NCI-H128 (cell line): ENCODE measurements around the gene NEDD8.
A peak's percentile ranks its signal among the peaks of the same experiment; 100 is the strongest.

Source experiments
- DNase-seq: peaks from one replicate; lab custom pipeline; 2025; ENCODE audit not compliant: unreplicated experiment; lab: John Stamatoyannopoulos, UW

The NEDD8 gene

DNA sequence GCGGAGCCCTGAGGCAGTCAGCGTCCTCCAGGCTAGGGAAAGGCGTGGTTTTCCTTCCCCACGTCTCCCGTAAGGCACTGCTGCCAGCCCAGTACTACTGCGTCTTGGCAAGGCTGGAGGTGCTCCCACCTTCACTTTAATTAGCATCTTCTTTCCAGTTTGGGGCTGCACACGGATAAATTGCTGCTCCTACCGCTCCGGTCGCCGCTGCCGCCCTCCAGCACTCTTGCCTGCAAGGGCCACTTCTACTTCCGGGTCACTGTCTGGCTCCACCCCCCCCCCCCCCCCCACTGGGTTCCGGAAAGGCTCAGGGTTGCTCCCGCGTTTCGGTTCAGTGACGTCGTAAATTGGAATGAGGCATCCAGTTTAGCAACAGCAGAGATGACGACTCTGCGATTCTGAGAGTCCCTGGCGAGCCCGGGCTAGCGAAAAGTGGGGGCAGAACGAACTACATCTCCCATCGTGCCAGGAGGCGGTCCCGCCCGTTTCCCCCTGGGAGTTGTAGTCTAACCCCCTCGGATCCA lies at the start of gene NEDD8:
Gene NEDD8 (minus strand): TSS at position 247 of the 524 bp plus-strand sequence. CDS start 100 bp downstream, at position 147.
- peak; percentile 83 for DNase-seq

DNA sequence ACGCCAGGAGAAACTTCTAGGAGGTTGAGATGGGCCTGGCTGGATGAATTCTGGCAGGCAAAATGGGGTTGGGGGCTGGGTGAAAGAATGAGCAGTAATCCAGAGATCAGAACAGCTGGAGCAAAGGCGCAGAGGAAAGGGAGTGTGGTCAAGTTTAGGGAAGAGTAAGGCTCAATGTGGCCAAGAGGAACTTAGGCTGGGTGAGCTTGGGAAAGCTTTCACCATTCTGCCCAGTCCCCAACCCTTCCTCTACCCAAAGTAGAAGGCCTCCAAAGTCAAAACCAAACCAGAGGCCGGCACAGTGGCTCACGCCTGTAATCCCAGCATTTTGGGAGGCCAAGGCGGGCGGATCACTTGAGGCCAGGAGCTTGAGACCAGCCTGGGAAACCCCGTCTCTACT lies 49.5 kb upstream of the NEDD8 start:
- no peak for DNase-seq

DNA sequence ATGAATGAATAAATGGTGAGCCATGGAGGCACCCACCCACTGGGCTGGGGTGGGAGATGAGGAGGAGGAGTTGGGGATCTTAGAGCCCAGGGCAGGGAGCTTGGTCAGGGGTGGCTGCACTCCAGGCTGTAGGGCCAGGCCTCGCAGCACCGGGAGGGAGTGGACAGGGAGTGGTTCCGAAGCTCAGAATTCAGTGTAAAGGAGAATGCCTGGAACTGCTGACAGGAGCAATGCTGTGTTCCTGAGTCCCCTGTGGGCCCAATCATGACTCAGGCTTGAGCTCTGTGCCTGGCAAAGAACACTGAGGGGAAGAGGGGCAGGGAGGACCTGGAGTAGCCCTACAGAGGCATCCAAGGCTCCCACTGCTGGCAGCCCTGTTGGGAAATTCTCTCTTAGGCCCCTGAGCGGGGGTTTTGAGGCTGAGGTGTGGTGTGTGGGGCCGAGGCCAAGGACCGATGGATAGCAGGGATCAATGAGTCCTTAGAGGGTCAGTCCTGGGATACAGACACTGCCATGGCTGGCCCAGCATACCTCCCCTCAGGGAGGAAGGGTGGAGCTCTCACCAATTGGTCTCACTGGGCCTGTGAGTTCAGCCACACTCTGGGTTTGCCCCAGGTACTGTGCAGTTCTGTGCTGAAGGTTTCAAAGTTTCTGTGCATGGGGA lies 48.8 kb upstream of the NEDD8 start:
- DNase-seq = no peak

DNA sequence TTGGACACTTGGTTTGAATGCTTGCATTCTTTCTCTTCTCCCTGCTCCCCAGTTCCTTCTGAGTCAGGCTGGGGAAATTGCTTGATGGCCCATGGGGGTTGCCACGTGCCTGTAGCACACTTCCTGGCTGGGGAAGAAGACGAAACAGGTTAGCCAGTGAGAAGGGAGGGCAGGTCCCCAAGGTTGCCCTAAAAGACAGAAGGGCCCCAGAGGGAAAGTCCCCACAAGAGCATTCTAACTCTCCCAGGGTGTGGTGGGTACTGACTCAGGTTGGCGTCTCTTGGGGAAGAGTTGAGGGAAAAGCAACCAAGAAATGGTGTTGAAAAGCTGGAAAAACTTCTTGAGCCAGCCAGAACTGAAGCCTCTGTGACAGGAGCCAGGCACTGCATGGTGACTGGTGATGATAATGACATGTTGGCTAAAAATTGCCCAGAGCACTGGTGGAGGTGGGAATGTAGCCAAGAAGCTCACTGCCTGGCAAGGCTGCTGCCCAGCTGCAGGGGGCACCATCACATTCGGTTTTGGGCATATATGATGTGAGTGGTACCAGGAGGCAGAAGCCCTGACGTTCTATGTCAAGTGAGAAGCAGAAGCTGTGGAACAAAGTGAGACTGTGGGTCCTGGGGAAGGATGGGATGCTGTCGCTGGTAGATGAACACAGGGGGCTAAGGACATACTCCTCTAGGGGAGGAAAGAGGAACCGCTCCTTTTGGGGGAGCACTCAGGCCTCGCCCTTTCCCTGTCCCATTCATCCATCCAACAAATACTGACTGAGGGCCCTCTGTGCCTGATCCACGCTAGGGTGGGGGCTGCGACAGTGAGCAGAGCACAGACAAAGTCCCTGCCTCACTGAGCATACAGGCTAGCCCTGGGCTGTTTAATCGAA lies 47.4 kb upstream of the NEDD8 start:
- no peak for DNase-seq

DNA sequence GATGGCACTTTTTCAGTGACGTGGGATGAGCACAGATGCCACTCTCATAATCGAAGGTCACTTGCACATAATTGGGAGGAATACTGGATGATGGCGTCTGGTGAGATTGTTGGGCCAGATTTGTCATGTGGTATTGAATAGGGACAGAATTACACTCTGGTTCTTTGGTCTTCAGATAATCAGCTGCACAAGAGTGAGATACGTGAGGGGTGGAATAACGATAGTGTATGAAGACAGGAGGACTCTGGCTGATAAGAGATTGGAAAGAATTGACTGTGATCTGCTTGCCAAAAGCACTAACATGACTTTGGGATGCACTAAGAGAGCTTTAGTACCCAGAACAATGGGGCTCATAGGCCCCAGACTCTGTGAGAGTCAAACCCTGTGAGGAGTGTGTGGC lies 46.3 kb upstream of the NEDD8 start:
- DNase-seq = no peak

DNA sequence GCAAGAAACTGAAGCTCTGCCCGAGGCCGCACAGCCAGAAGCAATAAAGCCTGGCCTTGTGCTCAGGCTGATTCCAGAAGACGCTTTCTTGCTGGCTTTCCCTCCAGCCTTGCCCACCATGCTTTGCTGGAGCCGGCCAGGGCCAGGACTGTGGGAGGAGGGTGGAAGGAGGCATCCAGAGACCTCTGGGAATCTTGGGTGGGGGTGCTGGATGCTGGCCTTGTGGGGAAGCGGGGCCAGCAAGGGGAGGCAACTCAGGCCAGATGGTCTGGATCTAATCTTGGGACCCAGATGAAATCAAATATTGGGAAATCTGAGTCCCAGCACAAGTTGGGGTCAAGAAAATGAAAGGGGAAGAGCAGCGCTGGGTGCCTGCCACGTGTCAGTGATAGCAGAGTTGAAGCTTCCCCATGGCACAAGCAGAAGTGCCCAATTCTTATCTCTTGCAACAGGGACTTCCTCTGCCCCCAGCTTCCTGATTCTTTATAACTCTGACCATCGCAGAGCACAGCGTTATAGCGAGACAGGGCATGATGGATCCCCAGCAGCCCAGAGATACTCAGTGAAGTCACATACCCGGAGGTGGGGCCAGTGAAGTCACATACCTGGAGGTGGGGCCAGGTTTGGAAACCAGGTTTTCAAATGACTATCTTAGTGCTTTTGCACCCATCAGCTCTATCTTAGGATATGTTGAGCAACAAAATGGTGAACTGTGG lies 45.6 kb upstream of the NEDD8 start:
- DNase-seq = no peak

DNA sequence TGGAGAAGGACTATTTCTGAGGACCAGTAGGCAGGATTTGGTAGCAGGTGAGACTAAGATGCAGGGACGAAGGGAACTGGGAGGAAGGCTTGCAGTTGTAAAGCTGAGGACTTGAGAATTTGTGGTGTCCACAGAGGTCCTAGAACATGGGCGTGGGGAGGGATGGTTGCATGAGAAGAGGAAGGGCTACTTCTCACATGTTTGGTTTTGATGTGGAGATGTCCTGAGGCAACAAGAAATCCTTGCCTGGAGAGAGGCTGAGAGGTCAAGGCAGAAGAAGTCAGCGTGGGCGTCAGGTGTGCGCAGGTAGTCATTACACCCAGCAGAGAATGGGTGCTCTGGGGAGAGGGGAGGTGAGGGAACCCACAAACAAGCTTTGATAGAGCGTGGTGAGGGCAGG lies 44.9 kb upstream of the NEDD8 start:
- no peak for DNase-seq

DNA sequence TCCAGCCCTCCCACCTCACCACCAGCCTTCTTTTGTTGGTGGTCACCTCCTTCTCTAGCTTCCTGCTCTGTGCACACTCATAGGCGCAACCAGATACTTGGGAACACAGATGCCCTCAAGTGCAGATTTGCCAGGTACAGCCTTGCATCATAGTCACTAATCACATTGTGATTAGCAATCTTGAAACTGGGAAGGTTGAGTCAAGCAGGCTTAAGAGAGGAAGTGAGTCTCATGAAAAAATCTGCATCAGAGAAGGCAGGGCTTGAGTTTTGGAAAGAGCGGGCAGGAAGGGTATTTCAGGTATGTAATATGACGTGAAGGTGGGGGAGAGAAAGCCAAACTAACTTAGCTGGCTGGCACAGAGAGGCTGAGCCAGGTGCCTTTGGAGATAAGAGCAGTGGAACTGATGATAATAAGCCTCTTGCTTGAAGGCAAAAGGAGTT lies 42.0 kb upstream of the NEDD8 start:
- DNase-seq = no peak

DNA sequence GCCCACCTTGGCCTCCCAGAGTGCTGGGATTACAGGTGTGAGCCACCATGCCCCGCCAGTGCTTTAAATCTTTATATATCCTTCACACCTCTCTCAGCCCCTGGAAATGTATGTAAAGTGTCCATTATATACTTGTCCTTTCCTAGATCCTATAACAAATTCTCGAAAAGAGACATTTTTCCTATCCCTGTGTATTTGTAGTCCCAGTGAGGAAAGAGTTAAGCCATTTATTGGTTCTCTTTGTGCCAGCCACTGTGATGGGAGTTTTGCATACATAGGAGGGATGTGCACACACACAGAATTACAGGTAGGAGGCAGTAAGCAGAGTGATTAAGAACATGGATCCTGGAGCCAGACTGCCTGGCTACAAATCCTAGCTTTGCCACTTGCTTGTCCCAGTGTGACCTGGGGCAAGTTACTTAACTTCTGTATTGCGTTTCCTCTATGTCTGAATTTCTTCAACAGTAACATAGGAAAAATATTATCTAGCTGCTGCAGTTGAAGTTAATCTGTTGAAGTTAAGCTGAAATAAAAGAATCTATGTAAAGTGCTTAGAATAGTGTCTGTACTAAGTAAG lies 41.3 kb upstream of the NEDD8 start:
- DNase-seq = no peak

DNA sequence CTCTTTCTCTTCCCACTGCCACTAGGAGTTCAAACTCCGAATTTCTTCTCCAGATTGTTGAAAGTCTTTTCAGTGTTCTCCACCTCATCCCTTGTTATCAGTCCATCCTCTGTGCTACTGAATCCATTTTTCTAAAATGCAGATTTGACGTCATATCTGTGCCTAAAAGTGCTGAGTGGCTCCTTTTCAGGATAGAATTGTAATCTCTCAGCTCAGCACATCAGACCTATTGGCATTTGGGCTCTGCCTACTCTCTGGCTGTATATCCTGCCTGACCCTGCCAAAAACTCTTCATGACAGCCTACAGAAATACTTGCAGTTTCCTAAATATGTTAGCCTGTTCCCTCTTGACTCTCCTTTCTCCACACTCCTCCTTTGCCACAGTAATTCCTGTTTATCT lies 40.3 kb upstream of the NEDD8 start:
- DNase-seq = no peak

DNA sequence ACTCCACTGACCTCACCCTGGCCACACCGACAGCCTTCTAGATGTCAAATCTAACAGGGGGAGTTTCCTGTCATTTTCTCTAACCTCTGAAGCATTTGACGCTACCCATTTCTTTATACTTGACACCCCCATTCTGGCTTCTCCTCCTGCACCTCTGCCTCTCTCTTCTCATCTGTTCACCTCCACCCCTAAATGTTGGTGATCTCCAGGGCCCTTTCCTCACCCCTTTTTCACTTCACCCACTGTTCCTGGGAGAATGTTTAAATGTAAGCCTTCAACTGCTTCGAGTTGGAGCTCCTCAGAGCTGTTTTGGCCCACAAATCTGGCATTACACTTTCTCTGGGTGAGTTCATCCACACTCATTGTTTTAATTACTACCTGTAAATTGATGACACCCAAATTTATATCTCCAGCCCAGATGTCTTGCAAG lies 39.7 kb upstream of the NEDD8 start:
- DNase-seq = no peak

DNA sequence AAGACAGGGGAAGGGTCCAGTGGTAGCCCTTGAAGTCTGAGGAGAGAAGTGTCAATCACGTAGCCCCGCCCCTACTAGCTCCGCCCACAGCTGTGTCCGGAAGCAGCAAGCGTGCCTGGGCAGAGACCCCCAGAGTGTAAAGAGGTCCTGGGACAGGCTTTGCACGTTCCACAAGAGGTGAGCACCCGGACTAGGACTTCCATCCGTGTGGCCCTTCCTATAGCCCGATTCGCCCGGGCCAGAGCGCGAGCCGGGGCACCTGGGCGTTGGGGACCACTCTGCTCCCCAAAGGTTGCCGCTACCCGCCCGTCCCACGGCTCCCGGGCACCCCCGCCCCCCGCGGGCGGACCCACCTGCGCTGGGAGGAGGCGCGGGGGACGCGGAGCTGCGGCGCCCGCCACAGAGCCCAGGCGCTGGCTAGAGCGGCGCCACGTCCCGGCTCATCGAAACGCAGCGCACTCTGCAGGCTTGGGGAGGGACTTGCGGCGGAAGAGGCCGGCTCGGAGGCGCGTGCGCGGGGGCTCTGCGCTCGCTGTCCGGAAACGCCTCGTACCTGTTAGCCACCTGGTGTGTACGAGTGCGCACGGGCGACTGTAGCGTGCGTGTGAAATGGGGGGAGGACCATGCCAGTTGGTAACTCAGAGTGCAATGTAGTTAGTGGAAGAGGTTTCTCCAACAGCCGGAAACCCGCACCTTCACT lies 39.1 kb upstream of the NEDD8 start, which contains the start of gene RABGGTA:
Gene RABGGTA (minus strand): TSS at position 464 of the 700 bp plus-strand sequence. CDS start 482 bp downstream, outside the sequence.
- peak; percentile 92 for DNase-seq

DNA sequence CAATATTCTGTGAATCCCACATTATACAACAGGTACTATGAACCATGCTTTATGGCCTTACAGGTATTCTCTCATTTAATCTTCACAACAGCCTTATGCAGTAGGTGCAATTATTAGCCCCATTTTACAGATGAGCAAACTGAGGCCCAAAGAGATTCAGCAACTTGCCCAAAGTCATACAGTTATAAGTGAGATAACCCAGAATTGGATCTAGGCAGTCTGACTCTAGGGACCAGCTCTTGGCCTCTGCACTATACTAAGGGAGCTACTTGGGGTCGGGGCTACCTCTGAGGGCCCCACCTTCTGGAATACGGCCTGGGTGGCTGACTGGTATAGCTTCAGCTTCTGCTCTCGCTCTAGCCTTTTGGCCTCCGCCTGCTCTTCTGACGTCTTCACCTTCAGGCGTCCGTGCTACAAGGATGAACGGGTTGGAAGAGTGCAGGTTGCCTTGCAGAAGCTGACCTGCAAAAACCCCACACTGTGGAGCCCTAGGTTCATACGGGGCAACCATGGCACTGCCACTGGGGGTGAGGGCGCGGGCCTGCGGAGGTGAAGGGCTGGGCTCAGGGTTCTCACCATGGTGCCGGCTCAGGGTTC lies 38.5 kb upstream of the NEDD8 start:
- DNase-seq = no peak

DNA sequence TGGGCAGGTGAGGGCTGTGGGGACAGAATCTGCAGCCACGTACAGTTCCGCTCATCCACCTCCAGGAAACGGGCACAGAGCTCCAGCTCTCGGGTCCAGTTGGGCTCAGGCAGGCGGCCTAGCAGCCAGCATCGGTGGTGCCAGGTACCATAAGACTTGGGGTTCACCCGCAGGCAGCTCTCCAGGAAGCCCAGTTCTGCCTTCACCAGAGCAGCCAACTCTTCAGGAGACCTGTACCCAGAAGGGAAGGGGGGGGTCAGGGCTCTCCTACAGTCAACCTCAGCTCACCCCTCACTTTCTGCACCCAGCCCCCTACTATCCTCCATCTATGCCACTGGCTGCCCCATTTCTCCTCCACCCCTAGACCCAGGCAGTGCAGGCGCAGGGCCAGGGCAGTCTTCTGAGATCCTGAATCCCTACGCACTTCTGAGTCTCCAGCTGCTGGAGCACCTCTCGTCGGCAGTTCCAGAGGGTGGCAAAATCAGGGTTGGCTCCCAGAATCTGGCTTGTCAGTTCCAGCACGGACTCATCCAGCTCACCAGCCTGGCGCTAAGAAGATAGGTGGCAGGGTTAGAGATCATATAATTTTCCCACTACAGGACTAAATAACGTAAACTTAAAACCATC lies 37.9 kb upstream of the NEDD8 start:
- no peak for DNase-seq

DNA sequence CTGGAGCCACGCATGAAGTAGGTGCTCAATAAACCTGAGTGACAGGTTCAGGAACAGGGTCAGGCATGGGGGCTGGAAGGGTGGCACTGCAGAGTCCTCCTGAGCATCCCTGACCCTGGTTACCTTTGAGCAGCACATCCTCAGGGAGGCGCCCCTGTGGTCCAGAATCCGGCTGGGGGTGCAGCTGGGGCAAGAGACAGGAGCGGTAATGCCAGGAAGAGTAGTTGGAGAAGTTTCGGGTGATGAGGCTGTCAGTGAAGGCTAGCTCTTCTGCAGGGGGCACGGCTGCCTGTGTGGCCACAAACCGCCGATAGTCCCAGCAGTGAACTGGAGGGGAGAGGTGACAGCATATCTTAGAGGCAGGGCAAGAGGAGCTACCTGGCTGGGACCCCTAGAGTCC lies 37.2 kb upstream of the NEDD8 start:
- no peak for DNase-seq

DNA sequence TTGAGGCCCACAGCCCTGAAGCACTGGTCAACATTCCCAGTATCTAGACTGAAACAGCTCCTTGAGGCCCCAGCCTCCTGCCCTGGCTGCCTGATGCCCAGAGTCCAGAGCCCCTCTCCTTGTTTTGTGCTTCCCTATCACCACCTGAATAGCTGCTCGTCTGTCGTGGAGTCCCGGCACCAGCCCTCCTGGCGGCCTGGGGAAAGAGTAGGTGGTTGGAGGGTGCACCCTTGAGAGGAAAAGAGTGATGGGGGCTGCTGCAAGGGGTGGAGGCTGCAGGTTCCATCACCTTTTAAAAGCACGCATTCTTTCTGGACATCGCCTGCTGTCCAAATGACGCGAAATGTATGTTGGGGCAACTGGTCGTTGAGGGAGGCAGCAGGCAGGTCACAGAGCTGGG lies 36.1 kb upstream of the NEDD8 start:
- no peak for DNase-seq

DNA sequence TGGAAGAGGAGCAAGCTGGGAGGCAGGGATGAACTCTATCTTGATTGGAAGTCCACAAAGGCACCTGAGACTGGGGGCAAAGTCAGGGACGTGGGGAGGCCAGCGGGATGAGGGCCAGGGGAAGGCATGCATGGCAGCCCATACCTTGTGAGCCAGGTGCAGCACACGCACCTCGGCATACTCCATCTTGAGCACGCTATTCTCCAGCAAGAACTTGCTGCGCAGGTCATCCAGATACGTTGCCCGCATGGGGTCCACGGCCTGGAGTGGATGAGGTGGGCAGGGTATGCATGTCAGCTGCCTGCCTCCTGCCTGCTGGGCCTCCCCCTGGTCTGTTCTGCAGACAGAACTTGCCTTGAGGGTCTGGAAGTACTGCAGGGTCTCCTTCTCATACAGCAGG lies 35.3 kb upstream of the NEDD8 start:
- DNase-seq = no peak

DNA sequence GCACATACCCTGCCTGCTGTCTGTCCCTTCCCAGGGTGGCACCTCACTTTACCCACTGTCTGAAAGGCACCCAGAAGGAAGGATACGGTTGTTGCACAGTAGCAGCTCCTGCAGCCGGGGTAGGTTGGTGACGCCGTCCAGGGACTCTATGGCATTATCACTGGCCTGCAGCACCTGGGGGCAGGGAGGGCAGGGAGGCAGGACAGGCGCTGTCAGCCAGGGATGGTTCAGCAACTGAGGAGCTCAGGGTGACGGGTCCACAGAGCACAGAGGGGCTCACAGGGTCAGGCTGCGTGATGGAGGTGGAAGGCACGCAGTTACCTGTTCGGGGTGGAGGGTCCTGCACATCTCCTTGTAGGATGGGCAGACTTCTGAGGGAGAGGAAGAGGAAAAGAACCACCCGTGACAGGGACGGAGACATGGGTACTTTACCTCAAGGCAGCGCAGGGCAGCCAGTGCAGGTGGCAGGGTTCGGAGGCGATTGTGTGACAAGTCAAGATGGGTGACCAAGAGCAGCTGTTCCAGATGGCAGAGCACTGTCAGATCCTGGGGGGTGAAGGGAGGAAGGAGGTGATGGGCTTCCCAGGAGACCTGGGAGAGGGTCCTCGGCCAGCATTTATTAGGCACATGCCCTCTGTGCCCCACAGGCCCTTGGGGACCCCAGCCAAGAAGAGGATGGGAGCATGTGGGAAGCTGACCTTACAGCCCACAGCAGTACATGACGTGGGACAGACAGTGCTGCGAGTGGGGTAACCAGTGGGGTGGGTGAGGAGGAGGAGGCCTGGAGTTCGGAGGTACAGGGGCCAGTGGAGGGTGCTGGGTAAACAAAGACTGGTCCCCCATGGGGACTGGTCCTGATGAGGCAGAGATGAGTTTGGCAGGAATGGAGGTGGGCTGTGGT lies 34.4 kb upstream of the NEDD8 start:
- DNase-seq = no peak

DNA sequence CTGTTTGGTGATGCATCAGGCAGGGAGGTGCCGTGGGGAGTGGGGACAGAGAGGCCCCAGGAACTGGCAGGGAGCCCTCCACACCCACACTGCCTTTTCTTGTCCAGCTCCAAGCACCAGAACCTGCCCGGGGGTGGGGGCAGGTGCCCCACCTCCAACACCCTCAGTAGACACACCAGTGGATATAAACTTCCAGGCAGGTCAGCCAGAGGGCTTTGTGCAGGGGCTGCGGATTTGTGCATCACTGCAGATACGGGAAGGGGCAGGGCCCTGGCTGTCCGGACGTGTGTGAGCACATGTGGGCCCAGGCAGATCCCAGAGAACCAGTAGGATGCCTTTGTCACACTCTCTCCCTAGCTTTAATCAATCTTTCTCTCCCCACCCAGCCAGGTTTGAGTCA lies 32.1 kb upstream of the NEDD8 start:
- DNase-seq = no peak
